Measurements from ENCODE around the gene AKT2. TPM values are rescaled to one million over a fixed set of nuclear protein-coding genes. Genes with fewer than 3 reads are reported as not detected.

The AKT2 gene
- total RNA-seq, 1 experiment from 2014 or later, result 150 TPM

GRCh38 chr19:40204381-40204780 is 80.8 kb downstream of the AKT2 start:
- no peak overlapping the region for H3K27ac Mint-ChIP-seq
- H4K5ac ChIP-seq (ENCODE audit: insufficient read length, low read depth, low read length), result no peak overlapping the region
- no CpG with 5 or more reads among the region's 16 CpGs for WGBS (ENCODE audit: extremely low coverage, insufficient read length, low lambda C conversion rate)
- H3K4me2 ChIP-seq (ENCODE audit: insufficient read depth, insufficient read length, low read length), result no peak overlapping the region
- no peak overlapping the region for H4K91ac ChIP-seq (ENCODE audit: insufficient read length, low read depth, low read length)
- H3T11ph ChIP-seq (ENCODE audit: low read length), result no peak overlapping the region
- H4K20me1 ChIP-seq (ENCODE audit: control insufficient read depth, insufficient read depth, insufficient read length), result no peaks in the 10 kb centered on the region
- H3K79me2 ChIP-seq (ENCODE audit: insufficient read depth, low read length), result no peaks in the 10 kb centered on the region
- no peak overlapping the region for H2BK5ac ChIP-seq (ENCODE audit: insufficient read length, low read length)
- H3K4me1 ChIP-seq (ENCODE audit: insufficient read depth, low read length), result no peaks in the 10 kb centered on the region
- H3K9ac ChIP-seq (ENCODE audit: extremely low read depth, insufficient read length, low read length), result no peak overlapping the region
- H2BK120ac ChIP-seq (ENCODE audit: low read depth, low read length, poor library complexity, severe bottlenecking), result no peak overlapping the region
- no peak overlapping the region for H3K14ac ChIP-seq (ENCODE audit: insufficient read depth, low read length)
- no peak for DNase-seq
- no peak overlapping the region for H3K23ac ChIP-seq (ENCODE audit: insufficient read length, low read depth, low read length)
- no peak for TF ChIP-seq CTCF (conservative IDR thresholded peaks at IDR 0.05)
- no peak overlapping the region for H2BK20ac ChIP-seq (ENCODE audit: low read depth, low read length, poor library complexity, severe bottlenecking)
- no peaks in the 10 kb centered on the region for H3K79me1 ChIP-seq (ENCODE audit: insufficient read depth, low read depth, low read length, poor library complexity, severe bottlenecking)
- H2AK5ac ChIP-seq (ENCODE audit: insufficient read length, low read length), result no peak overlapping the region
- no peak overlapping the region for H2AFZ ChIP-seq (ENCODE audit: low read length)
- no peak overlapping the region for H3K56ac ChIP-seq (ENCODE audit: insufficient read length, low read depth, low read length)
- H4K8ac ChIP-seq (replicated peaks; ENCODE audit: insufficient read length, low read depth, low read length), result no peak overlapping the region
- H3K4me3 Mint-ChIP-seq, result no peak overlapping the region
- H3K9me3 ChIP-seq (ENCODE audit: control insufficient read depth, low read depth, low read length), result no peaks in the 10 kb centered on the region
- no peaks in the 10 kb centered on the region for H3K9me3 Mint-ChIP-seq
- H2BK15ac ChIP-seq (ENCODE audit: low read depth, low read length), result no peak overlapping the region
- H3K4me1 Mint-ChIP-seq, result peaks cover 4 to 7% of the 10 kb centered on the region in 2 experiments
- peaks cover 5 to 22% (median 21%) of the 10 kb centered on the region in 3 experiments; a peak in 5 of 7 replicates for H3K36me3 Mint-ChIP-seq (ENCODE audit: insufficient read depth in 1 of 3, low read depth in 3 of 3)
- no peak overlapping the region for H3K27ac ChIP-seq (ENCODE audit: insufficient read length, low read depth, low read length)
- H3K27me3 ChIP-seq (ENCODE audit: insufficient read depth, low read length), result no peaks in the 10 kb centered on the region
- H3K4ac ChIP-seq (ENCODE audit: low read depth, low read length), result no peak overlapping the region
- H3K23me2 ChIP-seq (ENCODE audit: insufficient read length, low read depth, low read length, poor library complexity, severe bottlenecking), result no peaks in the 10 kb centered on the region
- no peak overlapping the region for H3K18ac ChIP-seq (ENCODE audit: insufficient read length, low read depth, low read length)
- no peaks in the 10 kb centered on the region for H3K27me3 Mint-ChIP-seq (ENCODE audit: low read depth)
- no peak overlapping the region for H2BK12ac ChIP-seq (ENCODE audit: insufficient read length, low read depth, low read length)
